ENCODE measurements around the gene TFDP1. TPM values are rescaled to one million over a fixed set of nuclear protein-coding genes. Genes with fewer than 3 reads are reported as not detected.

Gene TFDP1
- total RNA-seq, 2 experiments from 2014 or later: 17.6 to 20.0 TPM

GRCh38 chr13:113649212-113649611 is 64.7 kb downstream of the TFDP1 start:
- H3K9me3 Mint-ChIP-seq: no peaks in the 10 kb centered on the region
- Histone ChIP-seq H3K36me3 (ENCODE audit: insufficient read depth, low read length) (no peaks in the 10 kb centered on the region), H3K4me3 (ENCODE audit: low read length) (no peak overlapping the region), H3K9me3 (ENCODE audit: control insufficient read depth in 1 of 2, insufficient read depth in 1 of 2, low read length in 2 of 2) (peaks cover 0 to 8% of the 10 kb centered on the region in 2 experiments), H3K27ac (ENCODE audit: low read depth in 1 of 2, low read length in 2 of 2) (no peak overlapping the region), H3K4me1 (ENCODE audit: insufficient read depth, low read length) (peaks cover 17% of the 10 kb centered on the region), H3K27me3 (ENCODE audit: control insufficient read depth in 1 of 2, insufficient read depth in 2 of 2, low read length in 2 of 2) (no peaks in the 10 kb centered on the region)
- H3K36me3 Mint-ChIP-seq (ENCODE audit: low read depth): no peaks in the 10 kb centered on the region
- no peak overlapping the region for H3K27ac Mint-ChIP-seq
- DNase-seq: no peak
- no peak for ATAC-seq (ENCODE audit: poor library complexity)
- no peak overlapping the region for H3K4me3 Mint-ChIP-seq
- peaks cover 33% of the 10 kb centered on the region for H3K4me1 Mint-ChIP-seq (ENCODE audit: low read depth)
- ChIA-PET CTCF (no interaction called here), POLR2A (no interaction called here)
- TF ChIP-seq, protein P1, sequence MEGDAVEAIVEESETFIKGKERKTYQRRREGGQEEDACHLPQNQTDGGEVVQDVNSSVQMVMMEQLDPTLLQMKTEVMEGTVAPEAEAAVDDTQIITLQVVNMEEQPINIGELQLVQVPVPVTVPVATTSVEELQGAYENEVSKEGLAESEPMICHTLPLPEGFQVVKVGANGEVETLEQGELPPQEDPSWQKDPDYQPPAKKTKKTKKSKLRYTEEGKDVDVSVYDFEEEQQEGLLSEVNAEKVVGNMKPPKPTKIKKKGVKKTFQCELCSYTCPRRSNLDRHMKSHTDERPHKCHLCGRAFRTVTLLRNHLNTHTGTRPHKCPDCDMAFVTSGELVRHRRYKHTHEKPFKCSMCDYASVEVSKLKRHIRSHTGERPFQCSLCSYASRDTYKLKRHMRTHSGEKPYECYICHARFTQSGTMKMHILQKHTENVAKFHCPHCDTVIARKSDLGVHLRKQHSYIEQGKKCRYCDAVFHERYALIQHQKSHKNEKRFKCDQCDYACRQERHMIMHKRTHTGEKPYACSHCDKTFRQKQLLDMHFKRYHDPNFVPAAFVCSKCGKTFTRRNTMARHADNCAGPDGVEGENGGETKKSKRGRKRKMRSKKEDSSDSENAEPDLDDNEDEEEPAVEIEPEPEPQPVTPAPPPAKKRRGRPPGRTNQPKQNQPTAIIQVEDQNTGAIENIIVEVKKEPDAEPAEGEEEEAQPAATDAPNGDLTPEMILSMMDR (IDR thresholded peaks at IDR 0.05): no peak
- intact Hi-C loops (cut with DNase I, micrococcal nuclease): no loop called here
- no peaks in the 10 kb centered on the region for H3K27me3 Mint-ChIP-seq

- TF ChIP-seq, protein P1 (IDR thresholded peaks at IDR 0.05): no peak
- CTCF ChIA-PET: no interaction called here
These were observed 65.7 kb downstream of the TFDP1 start for GRCh38 chr13:113650275-113650674.

DNA sequence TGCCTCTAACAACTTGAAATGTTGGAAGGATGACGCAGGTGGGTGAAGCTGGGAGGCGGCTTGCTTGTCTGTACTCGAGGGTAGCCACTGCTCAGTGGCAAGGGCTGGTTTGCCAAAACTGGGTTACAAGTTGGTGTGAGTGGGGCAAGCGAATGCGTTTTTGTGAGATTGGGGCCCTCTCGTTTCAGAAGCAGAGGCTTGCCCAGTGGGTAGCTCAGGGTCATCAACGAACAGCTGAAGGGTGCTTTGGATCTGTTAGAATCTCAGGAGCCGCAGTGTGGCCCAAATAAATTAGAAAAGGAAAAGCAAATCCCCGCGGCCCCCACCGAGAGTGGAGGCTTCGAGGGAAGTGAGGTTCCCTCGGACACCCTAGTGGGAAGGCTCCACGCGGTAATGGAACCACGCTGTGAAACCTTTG is 66.2 kb downstream of the TFDP1 start:
- Mint-ChIP-seq H3K4me3 (no peak overlapping the region), H3K27ac (no peak overlapping the region), H3K36me3 (ENCODE audit: low read depth) (no peaks in the 10 kb centered on the region), H3K27me3 (no peaks in the 10 kb centered on the region), H3K4me1 (ENCODE audit: low read depth) (peaks cover 27% of the 10 kb centered on the region), H3K9me3 (no peaks in the 10 kb centered on the region)
- H3K9me3 ChIP-seq (ENCODE audit: control insufficient read depth in 1 of 2, insufficient read depth in 1 of 2, low read length in 2 of 2): peaks cover 0 to 8% of the 10 kb centered on the region in 2 experiments
- no peaks in the 10 kb centered on the region for H3K36me3 ChIP-seq (ENCODE audit: insufficient read depth, low read length)
- intact Hi-C loops (cut with DNase I, micrococcal nuclease): no loop called here
- peaks cover 17% of the 10 kb centered on the region for H3K4me1 ChIP-seq (ENCODE audit: insufficient read depth, low read length)
- CTCF ChIA-PET: no interaction called here
- no peak overlapping the region for H3K27ac ChIP-seq (ENCODE audit: low read depth in 1 of 2, low read length in 2 of 2)
- no peak for ATAC-seq (ENCODE audit: poor library complexity)
- TF ChIP-seq, protein P1 (IDR thresholded peaks at IDR 0.05): no peak
- POLR2A ChIA-PET: no interaction called here
- H3K4me3 ChIP-seq (ENCODE audit: low read length): no peak overlapping the region
- no peaks in the 10 kb centered on the region for H3K27me3 ChIP-seq (ENCODE audit: control insufficient read depth in 1 of 2, insufficient read depth in 2 of 2, low read length in 2 of 2)
- no peak for DNase-seq

More at GRCh38 chr13:113650275-113650674, 65.7 kb downstream of the TFDP1 start:
- intact Hi-C loops (cut with DNase I, micrococcal nuclease): no loop called here
- no peak overlapping the region for H3K27ac ChIP-seq (ENCODE audit: low read depth in 1 of 2, low read length in 2 of 2)
- H3K36me3 ChIP-seq (ENCODE audit: insufficient read depth, low read length): no peaks in the 10 kb centered on the region
- H3K4me3 ChIP-seq (ENCODE audit: low read length): no peak overlapping the region
- no peak overlapping the region for H3K27ac Mint-ChIP-seq
- no peak overlapping the region for H3K4me3 Mint-ChIP-seq
- peaks cover 0 to 8% of the 10 kb centered on the region in 2 experiments for H3K9me3 ChIP-seq (ENCODE audit: control insufficient read depth in 1 of 2, insufficient read depth in 1 of 2, low read length in 2 of 2)
- H3K36me3 Mint-ChIP-seq (ENCODE audit: low read depth): no peaks in the 10 kb centered on the region
- POLR2A ChIA-PET: no interaction called here
- no peaks in the 10 kb centered on the region for H3K27me3 ChIP-seq (ENCODE audit: control insufficient read depth in 1 of 2, insufficient read depth in 2 of 2, low read length in 2 of 2)
- peaks cover 17% of the 10 kb centered on the region for H3K4me1 ChIP-seq (ENCODE audit: insufficient read depth, low read length)
- no peaks in the 10 kb centered on the region for H3K9me3 Mint-ChIP-seq
- H3K4me1 Mint-ChIP-seq (ENCODE audit: low read depth): peaks cover 27% of the 10 kb centered on the region
- H3K27me3 Mint-ChIP-seq: no peaks in the 10 kb centered on the region
- no peak for ATAC-seq (ENCODE audit: poor library complexity)
- no peak for DNase-seq

All from CD4-positive, alpha-beta T cell (primary cell).